HG02798 (cell line): Measurements from ENCODE around the gene SCLT1.
"Not testable (repeated sequence)": the region's sequence is repeated elsewhere in the genome, so short reads cannot be mapped to it uniquely, and the experiment has no call there.

Experiments
- ATAC-seq: cut with Tn5 transposase; IDR thresholded peaks from one replicate; pipeline ENCODE4 v1.9.1; 2021; ENCODE audit warnings: mild to moderate bottlenecking; ENCODE audit not compliant: unreplicated experiment, poor library complexity

Gene SCLT1

GRCh38 chr4:129080129-129080528 lies 13.2 kb downstream of the SCLT1 start:
- ATAC-seq: no peak

GRCh38 chr4:129077326-129077725 lies 16.0 kb downstream of the SCLT1 start:
- no peak for ATAC-seq

GRCh38 chr4:129069537-129069936 lies 23.8 kb downstream of the SCLT1 start:
- not testable (repeated sequence) for ATAC-seq

- no peak for ATAC-seq
These were observed 28.6 kb downstream of the SCLT1 start for GRCh38 chr4:129064717-129065116.

GRCh38 chr4:129063640-129064039 lies 29.7 kb downstream of the SCLT1 start:
- no peak for ATAC-seq

GRCh38 chr4:129062580-129062979 lies 30.8 kb downstream of the SCLT1 start:
- ATAC-seq: no peak

GRCh38 chr4:129059028-129059427 lies 34.3 kb downstream of the SCLT1 start:
- no peak for ATAC-seq

- ATAC-seq: no peak
These were observed 47.0 kb downstream of the SCLT1 start for GRCh38 chr4:129046055-129046959.

GRCh38 chr4:129043523-129043922 lies 49.8 kb downstream of the SCLT1 start:
- ATAC-seq: no peak

- no peak for ATAC-seq
These were observed 52.9 kb downstream of the SCLT1 start for GRCh38 chr4:129040471-129040870.

GRCh38 chr4:129037093-129037492 lies 56.2 kb downstream of the SCLT1 start:
- ATAC-seq: no peak

GRCh38 chr4:129014566-129015509 lies 78.5 kb downstream of the SCLT1 start:
- no peak for ATAC-seq

GRCh38 chr4:129008096-129008495 lies 85.2 kb downstream of the SCLT1 start:
- no peak for ATAC-seq

- ATAC-seq: no peak
These were observed 106.4 kb downstream of the SCLT1 start for GRCh38 chr4:128986908-128987307.

GRCh38 chr4:128986019-128986418 lies 107.3 kb downstream of the SCLT1 start:
- ATAC-seq: no peak

- ATAC-seq: no peak
These were observed 109.4 kb downstream of the SCLT1 start for GRCh38 chr4:128983771-128984485.

- ATAC-seq: no peak
These were observed 112.0 kb downstream of the SCLT1 start for GRCh38 chr4:128981377-128981776.

- no peak for ATAC-seq
These were observed 112.5 kb downstream of the SCLT1 start for GRCh38 chr4:128980816-128981326.

- ATAC-seq: no peak
These were observed 113.4 kb downstream of the SCLT1 start for GRCh38 chr4:128979934-128980333.

GRCh38 chr4:128978985-128979384 lies 114.4 kb downstream of the SCLT1 start:
- no peak for ATAC-seq
